ENCODE measurements around the gene CHIT1. TPM values are rescaled to one million over a fixed set of nuclear protein-coding genes. Genes with fewer than 3 reads are reported as not detected.

Gene CHIT1
- total RNA-seq, 2 experiments from 2014 or later = 0.15 to 0.55 TPM

- no peaks in the 10 kb centered on the region for H3K27me3 Mint-ChIP-seq
- no peak for DNase-seq
- no peak overlapping the region for H3K27ac Mint-ChIP-seq
Observed at GRCh38 chr1:203180611-203181330, 48.7 kb downstream of the CHIT1 start.

GRCh38 chr1:203179667-203180005 is 49.8 kb downstream of the CHIT1 start:
- H3K4me3 Mint-ChIP-seq = no peak overlapping the region
- no peaks in the 10 kb centered on the region for H3K4me1 Mint-ChIP-seq
- no peak for DNase-seq
- H3K27ac Mint-ChIP-seq = no peak overlapping the region
- ChIA-PET CTCF (interaction anchor here (0.9 kb wide), 1 partner anchor 88 kb away, joined by 3 read pairs; no protein-coding TSS in a partner anchor), POLR2A (interaction anchor here (0.6 kb wide), 1 partner anchor 30 kb away, joined by 3 read pairs; no protein-coding TSS in a partner anchor)
- H3K9me3 Mint-ChIP-seq = no peaks in the 10 kb centered on the region
- no peaks in the 10 kb centered on the region for H3K36me3 Mint-ChIP-seq (ENCODE audit: low read depth)
- H3K27me3 Mint-ChIP-seq = no peaks in the 10 kb centered on the region

More at GRCh38 chr1:203180611-203181330, 48.7 kb downstream of the CHIT1 start:
- Mint-ChIP-seq H3K4me3 (no peak overlapping the region), H3K4me1 (no peaks in the 10 kb centered on the region), H3K36me3 (ENCODE audit: low read depth) (no peaks in the 10 kb centered on the region), H3K9me3 (no peaks in the 10 kb centered on the region)
- ChIA-PET CTCF (no interaction called here), POLR2A (interaction anchor here (1.1 kb wide), 1 partner anchor 18 kb away, joined by 3 read pairs; no protein-coding TSS in a partner anchor)

GRCh38 chr1:203178821-203179666 is 50.4 kb downstream of the CHIT1 start:
- Mint-ChIP-seq H3K36me3 (ENCODE audit: low read depth) (no peaks in the 10 kb centered on the region), H3K4me3 (no peak overlapping the region), H3K27me3 (no peaks in the 10 kb centered on the region), H3K9me3 (no peaks in the 10 kb centered on the region), H3K4me1 (no peaks in the 10 kb centered on the region), H3K27ac (no peak overlapping the region)
- ChIA-PET POLR2A (interaction anchor here (0.5 to 0.7 kb wide), 3 partner anchors 11 to 147 kb away, joined by 3 read pairs; no protein-coding TSS in a partner anchor), CTCF (interaction anchor here (0.9 kb wide), 1 partner anchor 88 kb away, joined by 3 read pairs; no protein-coding TSS in a partner anchor)
- no peak for DNase-seq

- Mint-ChIP-seq H3K9me3 (no peaks in the 10 kb centered on the region), H3K27me3 (no peaks in the 10 kb centered on the region), H3K27ac (no peak overlapping the region), H3K36me3 (ENCODE audit: low read depth) (no peaks in the 10 kb centered on the region), H3K4me1 (no peaks in the 10 kb centered on the region), H3K4me3 (no peak overlapping the region)
- POLR2A ChIA-PET = no interaction called here
- no peak for DNase-seq
- CTCF ChIA-PET = no interaction called here
Observed at GRCh38 chr1:203178083-203178482, 51.4 kb downstream of the CHIT1 start.

- Mint-ChIP-seq H3K4me3 (no peak overlapping the region), H3K27me3 (no peaks in the 10 kb centered on the region), H3K4me1 (no peaks in the 10 kb centered on the region), H3K9me3 (no peaks in the 10 kb centered on the region), H3K27ac (no peak overlapping the region), H3K36me3 (ENCODE audit: low read depth) (no peaks in the 10 kb centered on the region)
- no peak for DNase-seq
- ChIA-PET CTCF (no interaction called here), POLR2A (no interaction called here)
Observed at GRCh38 chr1:203177470-203178039, 51.9 kb downstream of the CHIT1 start.

- Mint-ChIP-seq H3K4me3 (no peak overlapping the region), H3K4me1 (no peaks in the 10 kb centered on the region), H3K9me3 (no peaks in the 10 kb centered on the region), H3K27me3 (no peaks in the 10 kb centered on the region), H3K36me3 (ENCODE audit: low read depth) (no peaks in the 10 kb centered on the region), H3K27ac (no peak overlapping the region)
- DNase-seq = no peak
- ChIA-PET CTCF (no interaction called here), POLR2A (no interaction called here)
Observed at GRCh38 chr1:203177036-203177405, 52.5 kb downstream of the CHIT1 start.

GRCh38 chr1:203176273-203177035 is 53.0 kb downstream of the CHIT1 start:
- DNase-seq = no peak
- H3K36me3 Mint-ChIP-seq (ENCODE audit: low read depth) = no peaks in the 10 kb centered on the region
- no peaks in the 10 kb centered on the region for H3K4me1 Mint-ChIP-seq
- no peak overlapping the region for H3K4me3 Mint-ChIP-seq
- no peak overlapping the region for H3K27ac Mint-ChIP-seq
- H3K9me3 Mint-ChIP-seq = no peaks in the 10 kb centered on the region
- ChIA-PET POLR2A (no interaction called here), CTCF (interaction anchor here (1.7 kb wide), 1 partner anchor 59 kb away, joined by 3 read pairs; no protein-coding TSS in a partner anchor)
- H3K27me3 Mint-ChIP-seq = no peaks in the 10 kb centered on the region

GRCh38 chr1:203175827-203176241 is 53.6 kb downstream of the CHIT1 start:
- Mint-ChIP-seq H3K36me3 (ENCODE audit: low read depth) (no peaks in the 10 kb centered on the region), H3K4me3 (no peak overlapping the region), H3K27me3 (no peaks in the 10 kb centered on the region), H3K9me3 (no peaks in the 10 kb centered on the region), H3K4me1 (no peaks in the 10 kb centered on the region), H3K27ac (no peak overlapping the region)
- POLR2A ChIA-PET = no interaction called here
- DNase-seq = no peak
- CTCF ChIA-PET = interaction anchor here (1.7 kb wide), 1 partner anchor 58 kb away, joined by 3 read pairs; no protein-coding TSS in a partner anchor

- no peaks in the 10 kb centered on the region for H3K27me3 Mint-ChIP-seq
- ChIA-PET CTCF (interaction anchor here (1.7 kb wide), 1 partner anchor 58 kb away, joined by 3 read pairs; no protein-coding TSS in a partner anchor), POLR2A (no interaction called here)
- no peak for DNase-seq
- H3K4me3 Mint-ChIP-seq = no peak within 1 kb of the TSS
- no peaks in the 10 kb centered on the region for H3K9me3 Mint-ChIP-seq
- H3K4me1 Mint-ChIP-seq = no peaks in the 10 kb centered on the region
- H3K36me3 Mint-ChIP-seq (ENCODE audit: low read depth) = no peaks in the 10 kb centered on the region
- no peak within 1 kb of the TSS for H3K27ac Mint-ChIP-seq
Observed at GRCh38 chr1:203175237-203175826, 54.1 kb downstream of the CHIT1 start, which contains the start of gene MYBPH. TSS of gene MYBPH (minus strand) at chr1:203175826. CDS start at chr1:203175755, 71 bp downstream.

GRCh38 chr1:203174324-203174985 is 55.0 kb downstream of the CHIT1 start:
- Mint-ChIP-seq H3K36me3 (ENCODE audit: low read depth) (no peaks in the 10 kb centered on the region), H3K9me3 (no peaks in the 10 kb centered on the region), H3K4me3 (no peak overlapping the region), H3K27ac (no peak overlapping the region), H3K4me1 (no peaks in the 10 kb centered on the region), H3K27me3 (no peaks in the 10 kb centered on the region)
- ChIA-PET POLR2A (no interaction called here), CTCF (interaction anchor here (3.2 kb wide), 1 partner anchor 11 kb away, joined by 11 read pairs; no protein-coding TSS in a partner anchor)
- no peak for DNase-seq

- CTCF ChIA-PET = interaction anchor here (0.6 to 3.8 kb wide), 8 partner anchors 9 to 1120 kb away, joined by 3 to 44 read pairs (median 6); no protein-coding TSS in a partner anchor
- Mint-ChIP-seq H3K9me3 (no peaks in the 10 kb centered on the region), H3K36me3 (ENCODE audit: low read depth) (no peaks in the 10 kb centered on the region), H3K4me1 (no peaks in the 10 kb centered on the region), H3K27ac (no peak overlapping the region), H3K4me3 (no peak overlapping the region), H3K27me3 (no peaks in the 10 kb centered on the region)
- DNase-seq = no peak
- POLR2A ChIA-PET = no interaction called here
Observed at GRCh38 chr1:203173566-203173965, 55.9 kb downstream of the CHIT1 start.
